H1 (cell line): ENCODE data around the gene CENPW. TPM values are rescaled to one million over a fixed set of nuclear protein-coding genes. Genes with fewer than 3 reads are reported as not detected.

Experiments
- CTCF ChIA-PET: fragments of 300-600 bp; sonication (Branson Sonifier 250); formaldehyde crosslinking; loops from one replicate; lab custom pipeline; 2021; ENCODE audit not compliant: partially characterized antibody; lab: Charles Lee
- POLR2A ChIA-PET: fragments of 300-600 bp; sonication (Branson Sonifier 250); formaldehyde crosslinking; loops from one replicate; lab custom pipeline; 2021; ENCODE audit warnings: inconsistent platforms; ENCODE audit not compliant: partially characterized antibody; lab: Charles Lee
- DNase-seq, 2 experiments: peaks; one replicate each; pipeline versions ENCODE4 v3.0.0 to v3.0.0-alpha.2; 2010 to 2022; ENCODE audit warnings: low spot score in 2 of 2, low read depth in 1 of 2, mixed read lengths in 1 of 2
- FAIRE-seq: peaks from 2 replicates; lab custom pipeline; 2011; peaks lifted over from hg19 to GRCh38; lab: Jason Lieb, UNC
- H2AFZ ChIP-seq: 2 replicates; pipeline ENCODE4 v1.8.1; 2012; ENCODE audit warnings: low read length, inconsistent platforms
- H2AK5ac ChIP-seq: 2 replicates; pipeline ENCODE4 v1.6.1; 2013; ENCODE audit warnings: low read depth, low read length
- H2BK120ac ChIP-seq: replicated peaks from 2 replicates; pipeline ENCODE3; 2013; ENCODE audit warnings: low read depth, low read length, inconsistent platforms
- H2BK12ac ChIP-seq: 2 replicates; pipeline ENCODE4 v1.6.1; 2013; ENCODE audit warnings: low read depth, low read length
- H2BK15ac ChIP-seq: 2 replicates; pipeline ENCODE4 v1.6.1; 2013; ENCODE audit warnings: low read length
- H2BK20ac ChIP-seq: 2 replicates; pipeline ENCODE4 v1.6.1; 2013; ENCODE audit warnings: low read length
- H2BK5ac ChIP-seq: 2 replicates; pipeline ENCODE4 v1.6.1; 2013; ENCODE audit warnings: low read depth, low read length
- H3K14ac ChIP-seq: 2 replicates; pipeline ENCODE4 v1.6.1; 2013; ENCODE audit warnings: inconsistent platforms; ENCODE audit not compliant: insufficient read length
- H3K18ac ChIP-seq: 2 replicates; pipeline ENCODE4 v1.6.1; 2013; ENCODE audit warnings: low read length; ENCODE audit errors: extremely low read depth
- H3K23ac ChIP-seq: 2 replicates; pipeline ENCODE4 v1.6.1; 2013; ENCODE audit warnings: inconsistent platforms; ENCODE audit not compliant: insufficient read length
- H3K23me2 ChIP-seq: 2 replicates; pipeline ENCODE4 v1.6.1; 2013; ENCODE audit warnings: low read depth, low read length
- H3K27ac ChIP-seq: 2 replicates; pipeline ENCODE4 v1.6.1; 2011; ENCODE audit warnings: low read depth, low read length, inconsistent platforms
- H3K27me3 ChIP-seq, 4 experiments: replicated peaks in 1 of 4; 1 replicate in 1 of 4; 2 replicates in 3 of 4; pipeline versions ENCODE4 v1.6.1 to v1.8.1; 2011 to 2013; ENCODE audit warnings: low read length in 3 of 4, mild to moderate bottlenecking in 3 of 4, inconsistent platforms in 2 of 4, mixed read lengths in 2 of 4, moderate library complexity in 1 of 4; ENCODE audit not compliant: control insufficient read depth in 3 of 4, insufficient read depth in 3 of 4; ENCODE audit errors: extremely low read depth in 1 of 4
- H3K36me3 ChIP-seq, 4 experiments: 2 replicates each; pipeline versions ENCODE4 v1.6.1 to v1.8.1; 2011 to 2013; ENCODE audit warnings: mild to moderate bottlenecking in 4 of 4, low read length in 3 of 4, moderate library complexity in 2 of 4, control low read depth in 1 of 4, inconsistent platforms in 1 of 4; ENCODE audit not compliant: insufficient read depth in 4 of 4, control insufficient read depth in 2 of 4
- H3K4ac ChIP-seq: replicated peaks from 2 replicates; pipeline ENCODE3; 2013; ENCODE audit warnings: low read length, low read depth, mixed read lengths, inconsistent platforms; ENCODE audit not compliant: insufficient read length
- H3K4me1 ChIP-seq, 4 experiments: replicated peaks in 1 of 4; 1 replicate in 1 of 4; 2 replicates in 3 of 4; pipeline versions ENCODE4 v1.6.1 to v1.8.1; 2011 to 2013; ENCODE audit warnings: low read length in 3 of 4, inconsistent platforms in 2 of 4, mixed read lengths in 1 of 4; ENCODE audit not compliant: insufficient read depth in 4 of 4, control insufficient read depth in 3 of 4
- H3K4me2 ChIP-seq, 2 experiments: 2 replicates each; pipeline versions ENCODE4 v1.6.1 to v1.8.1; 2011 to 2013; ENCODE audit warnings: low read depth in 2 of 2, low read length in 2 of 2, control low read depth in 1 of 2, inconsistent platforms in 1 of 2, mild to moderate bottlenecking in 1 of 2; ENCODE audit not compliant: insufficient read depth in 1 of 2
- H3K4me3 ChIP-seq, 4 experiments: fragments of 200-600, 300-600 bp in 1 of 4; sonication (generic), shearing (Covaris generic), sonication (Bioruptor Twin) in 1 of 4; 2 replicates each; pipeline versions ENCODE4 v1.5.1 to v1.8.1; 2011 to 2016; ENCODE audit warnings: low read length in 4 of 4, low read depth in 3 of 4, control low read depth in 2 of 4, inconsistent platforms in 2 of 4, mild to moderate bottlenecking in 2 of 4, mixed read lengths in 1 of 4, moderate library complexity in 1 of 4; ENCODE audit not compliant: insufficient read depth in 2 of 4; ENCODE audit errors: extremely low read depth in 1 of 4
- H3K56ac ChIP-seq: replicated peaks from 2 replicates; pipeline ENCODE3; 2013; ENCODE audit warnings: low read depth, mild to moderate bottlenecking, mixed read lengths, low read length, inconsistent platforms; ENCODE audit not compliant: insufficient read length
- H3K79me1 ChIP-seq: 2 replicates; pipeline ENCODE4 v1.6.1; 2013; ENCODE audit warnings: low read depth, low read length, control low read depth
- H3K79me2 ChIP-seq, 2 experiments: 2 replicates each; pipeline versions ENCODE4 v1.6.1 to v1.8.1; 2012 to 2013; ENCODE audit warnings: low read length in 2 of 2, mild to moderate bottlenecking in 2 of 2, inconsistent platforms in 1 of 2; ENCODE audit not compliant: insufficient read depth in 2 of 2, control insufficient read depth in 1 of 2
- H3K9ac ChIP-seq, 4 experiments: replicated peaks in 1 of 4; 1 replicate in 1 of 4; 2 replicates in 3 of 4; pipeline versions ENCODE4 v1.6.1 to v1.8.1; 2011 to 2013; ENCODE audit warnings: low read depth in 3 of 4, low read length in 3 of 4, control low read depth in 2 of 4, mild to moderate bottlenecking in 2 of 4, moderate library complexity in 2 of 4, inconsistent platforms in 1 of 4; ENCODE audit errors: extremely low read depth in 1 of 4
- H3K9me3 ChIP-seq, 2 experiments: 2 replicates each; pipeline versions ENCODE4 v1.6.1 to v1.8.1; 2012 to 2013; ENCODE audit warnings: mild to moderate bottlenecking in 2 of 2, moderate library complexity in 2 of 2, control low read depth in 1 of 2, inconsistent platforms in 1 of 2, low read depth in 1 of 2, low read length in 1 of 2, mixed read lengths in 1 of 2; ENCODE audit not compliant: insufficient read depth in 2 of 2
- H4K20me1 ChIP-seq, 2 experiments: replicated peaks in 1 of 2; 2 replicates each; pipeline versions ENCODE3 to v1.8.1; 2011 to 2013; ENCODE audit warnings: inconsistent platforms in 2 of 2, low read length in 2 of 2, mild to moderate bottlenecking in 1 of 2; ENCODE audit not compliant: insufficient read depth in 2 of 2, control insufficient read depth in 1 of 2
- H4K5ac ChIP-seq: 2 replicates; pipeline ENCODE4 v1.6.1; 2013; ENCODE audit warnings: low read length, low read depth, mixed read lengths, inconsistent platforms; ENCODE audit not compliant: insufficient read length
- H4K8ac ChIP-seq: 2 replicates; pipeline ENCODE4 v1.8.0; 2013; ENCODE audit warnings: mild to moderate bottlenecking, moderate library complexity, low read length, inconsistent platforms; ENCODE audit not compliant: insufficient read depth; ENCODE audit errors: extremely low read depth
- H4K91ac ChIP-seq: replicated peaks from 2 replicates; pipeline ENCODE3; 2013; ENCODE audit warnings: low read length, mixed read lengths, inconsistent platforms; ENCODE audit not compliant: insufficient read length
- CBX8 ChIP-seq: fragments of 300-800, 300-1000 bp; sonication (generic); IDR thresholded peaks from 2 replicates; pipeline ENCODE4 v1.7.1; 2016; ENCODE audit warnings: low read depth, low read length, borderline replicate concordance
- CHD1 ChIP-seq: IDR thresholded peaks from 2 replicates; pipeline ENCODE4 v1.6.1; 2012; ENCODE audit warnings: low read depth, low read length, improper control_type of control experiment
- HDAC6 ChIP-seq: IDR thresholded peaks from one replicate; pipeline ENCODE4 v1.7.1; 2012; ENCODE audit warnings: low read depth, mild to moderate bottlenecking, inconsistent platforms, low read length, moderate library complexity
- JUN ChIP-seq: IDR thresholded peaks from 2 replicates; pipeline ENCODE4 v1.6.1; 2011; ENCODE audit warnings: low read depth, mild to moderate bottlenecking, improper control_type of control experiment, low read length
- POLR2A ChIP-seq, 2 experiments: IDR thresholded peaks; 1 replicate in 1 of 2; 2 replicates in 1 of 2; pipeline ENCODE4 v1.6.1; 2011; ENCODE audit warnings: low read depth in 2 of 2, low read length in 2 of 2, mild to moderate bottlenecking in 2 of 2; ENCODE audit errors: control extremely low read depth in 1 of 2
- POU5F1 ChIP-seq: IDR thresholded peaks from 2 replicates; pipeline ENCODE4 v1.6.1; 2011; ENCODE audit warnings: low read depth, mild to moderate bottlenecking, low read length, moderate library complexity
- RBBP5 ChIP-seq: IDR thresholded peaks from 2 replicates; pipeline ENCODE4 v1.7.1; 2012; ENCODE audit warnings: low read depth, mild to moderate bottlenecking, inconsistent platforms, low read length, moderate library complexity, borderline replicate concordance
- YY1 ChIP-seq: IDR thresholded peaks from 2 replicates; pipeline ENCODE4 v1.6.1; 2011; ENCODE audit warnings: low read depth, mild to moderate bottlenecking, low read length
- WGBS, 2 experiments: shearing (Covaris generic) in 1 of 2; methylation state at CpG; one replicate each; pipeline versions ENCODE4 v1.1.6 to v1.1.7; 2013 to 2015; ENCODE audit warnings: low lambda C conversion rate in 2 of 2, mixed read lengths in 2 of 2, inconsistent platforms in 1 of 2, low coverage in 1 of 2, missing lambda C conversion rate in 1 of 2; ENCODE audit not compliant: insufficient replicate concordance in 2 of 2, insufficient coverage in 1 of 2, insufficient read length in 1 of 2; ENCODE audit errors: extremely low coverage in 1 of 2, missing lambda C conversion rate in 1 of 2; 5-methylcytosine and 5-hydroxymethylcytosine counted together
- polyA plus RNA-seq, 7 experiments: library from polyadenylated mRNA; depleted of rRNA in 3 of 7; stranded (reverse) in 5 of 7; unstranded in 2 of 7; fragments of >200 nt in 5 of 7; fragments of 200-250 nt in 2 of 7; gene quantifications; 1 replicate in 5 of 7; 2 replicates in 1 of 7; 4 replicates in 1 of 7; pipeline versions ENCODE4 v1.2.1 to v1.2.3, GENCODE V29; 2011 to 2013; ENCODE audit warnings: missing spikeins in 2 of 7, mixed read lengths in 2 of 7
- total RNA-seq: library from RNA; stranded (reverse); fragmentation: NEBNext Ultra II Directional; extraction: Animal tissue kit (Norgen Biotek cat#: 25700); gene quantifications from 2 replicates; pipeline ENCODE4 v1.2.1, GENCODE V29; 2021

Gene CENPW
- total and polyA plus RNA-seq, 2 of the 8 experiments (the other 6 are each of a cell fraction or from before 2014, with no cell fraction given) = 22.0 to 91.1 TPM

DNA sequence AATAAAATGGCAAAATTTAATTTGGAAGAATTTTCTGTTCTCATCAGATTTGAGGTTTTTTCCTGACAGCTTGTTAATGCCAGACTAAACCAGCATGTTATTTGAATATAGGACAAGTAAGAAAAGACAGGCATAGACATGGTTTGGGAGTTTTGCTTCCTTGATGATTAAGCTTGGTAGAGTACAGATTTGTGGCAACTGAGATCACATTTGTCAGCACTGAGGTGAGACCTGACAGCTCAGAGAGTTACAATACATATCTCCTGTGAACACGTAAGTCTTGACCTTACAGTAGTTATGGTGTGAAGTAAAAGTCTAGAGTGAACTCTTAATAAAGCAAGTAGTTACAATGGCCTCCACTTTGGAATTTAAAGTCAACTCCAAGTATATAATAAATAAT, 34.5 kb downstream of the CENPW start:
- no peak overlapping the region for H3K18ac ChIP-seq
- no peak overlapping the region for H3K9ac ChIP-seq
- no peak overlapping the region for H2BK120ac ChIP-seq
- H4K5ac ChIP-seq = no peak overlapping the region
- H4K91ac ChIP-seq = no peak overlapping the region
- ChIA-PET POLR2A (interaction anchor here (1.1 to 1.5 kb wide), 2 partner anchors 8 to 12 kb away, joined by 3 read pairs; no protein-coding TSS in a partner anchor), CTCF (interaction anchor here (0.6 to 4.5 kb wide), 2 partner anchors 13 to 175 kb away, joined by 3 to 29 read pairs; no protein-coding TSS in a partner anchor)
- H3K23ac ChIP-seq = no peak overlapping the region
- FAIRE-seq (no peak), DNase-seq (no peak)
- no peak overlapping the region for H3K14ac ChIP-seq
- peaks cover 0 to 4% of the 10 kb centered on the region in 2 experiments; a peak in 1 of 4 replicates for H3K9me3 ChIP-seq
- WGBS, 2 experiments = 100% methylated on average over 1 of the region's 1 CpG; no CpG with 5 or more reads in 1 of the 2 experiments
- no peaks in the 10 kb centered on the region for H3K23me2 ChIP-seq
- no peak overlapping the region for H2BK15ac ChIP-seq
- H3K56ac ChIP-seq = no peak overlapping the region
- TF ChIP-seq RBBP5 = no peak
- TF ChIP-seq JUN = no peak
- no peak for TF ChIP-seq CHD1
- no peak for TF ChIP-seq CBX8
- TF ChIP-seq POU5F1 = no peak
- no peak for TF ChIP-seq POLR2A (IDR thresholded peaks at IDR 0.05; ENCODE audit: control extremely low read depth in 1 of 2, low read depth in 2 of 2, low read length in 2 of 2)
- TF ChIP-seq HDAC6 = no peak
- TF ChIP-seq YY1 = no peak
- H2AK5ac ChIP-seq = no peak overlapping the region
- no peaks in the 10 kb centered on the region for H4K20me1 ChIP-seq
- no peak overlapping the region for H3K4ac ChIP-seq
- no peak overlapping the region for H2BK12ac ChIP-seq
- no peaks in the 10 kb centered on the region for H3K4me1 ChIP-seq
- peaks cover 0 to 1% (median 0%) of the 10 kb centered on the region in 4 experiments; a peak in 1 of 7 replicates for H3K27me3 ChIP-seq
- H2BK20ac ChIP-seq = no peak overlapping the region
- no peak overlapping the region for H2BK5ac ChIP-seq
- H4K8ac ChIP-seq = no peak overlapping the region
- peaks cover 0 to 3% (median 0%) of the 10 kb centered on the region in 4 experiments; a peak in 2 of 8 replicates for H3K36me3 ChIP-seq
- H3K27ac ChIP-seq = no peak overlapping the region
- no peaks in the 10 kb centered on the region for H3K79me2 ChIP-seq
- H3K4me2 ChIP-seq = no peak overlapping the region
- no peak overlapping the region for H3K4me3 ChIP-seq
- H2AFZ ChIP-seq = no peak overlapping the region
- no peaks in the 10 kb centered on the region for H3K79me1 ChIP-seq
